ENCODE results near the gene ACY1.

- TF ChIP-seq, protein P1, sequence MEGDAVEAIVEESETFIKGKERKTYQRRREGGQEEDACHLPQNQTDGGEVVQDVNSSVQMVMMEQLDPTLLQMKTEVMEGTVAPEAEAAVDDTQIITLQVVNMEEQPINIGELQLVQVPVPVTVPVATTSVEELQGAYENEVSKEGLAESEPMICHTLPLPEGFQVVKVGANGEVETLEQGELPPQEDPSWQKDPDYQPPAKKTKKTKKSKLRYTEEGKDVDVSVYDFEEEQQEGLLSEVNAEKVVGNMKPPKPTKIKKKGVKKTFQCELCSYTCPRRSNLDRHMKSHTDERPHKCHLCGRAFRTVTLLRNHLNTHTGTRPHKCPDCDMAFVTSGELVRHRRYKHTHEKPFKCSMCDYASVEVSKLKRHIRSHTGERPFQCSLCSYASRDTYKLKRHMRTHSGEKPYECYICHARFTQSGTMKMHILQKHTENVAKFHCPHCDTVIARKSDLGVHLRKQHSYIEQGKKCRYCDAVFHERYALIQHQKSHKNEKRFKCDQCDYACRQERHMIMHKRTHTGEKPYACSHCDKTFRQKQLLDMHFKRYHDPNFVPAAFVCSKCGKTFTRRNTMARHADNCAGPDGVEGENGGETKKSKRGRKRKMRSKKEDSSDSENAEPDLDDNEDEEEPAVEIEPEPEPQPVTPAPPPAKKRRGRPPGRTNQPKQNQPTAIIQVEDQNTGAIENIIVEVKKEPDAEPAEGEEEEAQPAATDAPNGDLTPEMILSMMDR (IDR thresholded peaks at IDR 0.05; ENCODE audit: borderline replicate concordance, extremely low read depth, low read length, poor library complexity, severe bottlenecking), result no peak
- no peak for TF ChIP-seq EZH2 (IDR thresholded peaks at IDR 0.05; ENCODE audit: borderline replicate concordance, low read depth, low read length, severe bottlenecking)
Measured at GRCh38 chr3:51938780-51939425, 44.4 kb upstream of the ACY1 start.

Measured in DND-41 (cell line).